ENCODE data around the gene TMPRSS11A. TPM values are rescaled to one million over a fixed set of nuclear protein-coding genes. Genes with fewer than 3 reads are reported as not detected.

Gene TMPRSS11A
- total and polyA plus RNA-seq, 2 donors (not counting 3 experiments of a cell fraction or from before 2014, with no cell fraction given): not detected

GRCh38 chr4:67915400-67915966, 47.8 kb downstream of the TMPRSS11A start:
- Histone ChIP-seq H3K27me3 (ENCODE audit: control insufficient read depth in 2 of 2, insufficient read depth in 2 of 2, low read length in 2 of 2) (peaks cover 1 to 10% of the 10 kb centered on the region in 2 experiments), H3K4me3 (replicated peaks in 1 of 3; ENCODE audit: insufficient read depth in 1 of 3, low read depth in 1 of 3, low read length in 3 of 3) (no peak overlapping the region), H3K4me2 (ENCODE audit: insufficient read depth, low read length) (no peak overlapping the region), H3K79me2 (ENCODE audit: control insufficient read depth, insufficient read depth, low read length) (no peaks in the 10 kb centered on the region), H3K27ac (ENCODE audit: insufficient read depth, low read depth, low read length) (no peak overlapping the region), H3K9me3 (replicated peaks; ENCODE audit: control insufficient read depth, insufficient read depth, low read length) (no peaks in the 10 kb centered on the region), H3K4me1 (ENCODE audit: control insufficient read depth, extremely low read depth, insufficient read depth, low read length) (no peaks in the 10 kb centered on the region), H3K9me1 (replicated peaks; ENCODE audit: control insufficient read depth, extremely low read depth, insufficient read depth, low read length) (no peaks in the 10 kb centered on the region), H2AFZ (ENCODE audit: low read depth, low read length) (no peak overlapping the region), H3K9ac (replicated peaks; ENCODE audit: extremely low read depth, insufficient read depth, low read length) (no peak overlapping the region), H3K36me3 (ENCODE audit: control insufficient read depth in 2 of 2, extremely low read depth in 1 of 2, insufficient read depth in 2 of 2, low read length in 2 of 2) (no peaks in the 10 kb centered on the region), H4K20me1 (replicated peaks; ENCODE audit: control insufficient read depth, extremely low read depth, insufficient read depth, low read length) (no peaks in the 10 kb centered on the region)
- BruUV-seq (replicated peaks): no TSS peak
- DNase-seq (ENCODE audit: low read depth, low spot score): no peak
- ChIA-PET POLR2A (no interaction called here), CTCF (interaction anchor here (0.6 to 1.2 kb wide), 2 partner anchors 15 to 169 kb away, joined by 4 to 5 read pairs; no protein-coding TSS in a partner anchor)
- no peak for TF ChIP-seq GATA2 (IDR thresholded peaks at IDR 0.05; ENCODE audit: insufficient read depth, insufficient read length, low read depth, low read length)
- no peak for TF ChIP-seq MYC (IDR thresholded peaks at IDR 0.05; ENCODE audit: low read depth, low read length)
- no peak for TF ChIP-seq CTCF (IDR thresholded peaks at IDR 0.05; ENCODE audit: extremely low read depth in 1 of 2, insufficient read depth in 1 of 2, low read depth in 1 of 2, low read length in 2 of 2)
- TF ChIP-seq MAX (IDR thresholded peaks at IDR 0.05; ENCODE audit: insufficient read depth, insufficient read length): no peak
- no peak for TF ChIP-seq JUN (IDR thresholded peaks at IDR 0.05; ENCODE audit: borderline replicate concordance, insufficient read depth, insufficient read length, low read depth)
- TF ChIP-seq POLR2AphosphoS5 (IDR thresholded peaks at IDR 0.05; ENCODE audit: insufficient read depth, low read depth, low read length): no peak
- TF ChIP-seq POLR2A (IDR thresholded peaks at IDR 0.05; ENCODE audit: low read depth, low read length): no peak
- no peak for TF ChIP-seq EZH2 (IDR thresholded peaks at IDR 0.05; ENCODE audit: borderline replicate concordance, low read depth, low read length, severe bottlenecking)
- dilution Hi-C loops (cut with MboI; ENCODE audit: extremely low pct_ligation_motif_present, low sequenced_read_pairs): no loop called here
- FAIRE-seq: no peak
- intact Hi-C loops (cut with micrococcal nuclease): no loop called here

Data from endothelial cell of umbilical vein (primary cell).